SK-N-DZ (cell line): ENCODE measurements around the gene IRF1. TPM values are rescaled to one million over a fixed set of nuclear protein-coding genes. Genes with fewer than 3 reads are reported as not detected.
"Not testable (repeated sequence)": the region's sequence is repeated elsewhere in the genome, so short reads cannot be mapped to it uniquely, and the experiment has no call there.

Experiments
- DNase-seq: peaks from one replicate; pipeline ENCODE4 v3.0.0-alpha.2; 2015; ENCODE audit warnings: low spot score
- polyA plus RNA-seq, 2 experiments: library from polyadenylated mRNA; depleted of rRNA; stranded (reverse); fragments of >200 nt; gene quantifications; 2 replicates each; pipeline ENCODE4 v1.2.3, GENCODE V29; 2014

IRF1 gene, protein sequence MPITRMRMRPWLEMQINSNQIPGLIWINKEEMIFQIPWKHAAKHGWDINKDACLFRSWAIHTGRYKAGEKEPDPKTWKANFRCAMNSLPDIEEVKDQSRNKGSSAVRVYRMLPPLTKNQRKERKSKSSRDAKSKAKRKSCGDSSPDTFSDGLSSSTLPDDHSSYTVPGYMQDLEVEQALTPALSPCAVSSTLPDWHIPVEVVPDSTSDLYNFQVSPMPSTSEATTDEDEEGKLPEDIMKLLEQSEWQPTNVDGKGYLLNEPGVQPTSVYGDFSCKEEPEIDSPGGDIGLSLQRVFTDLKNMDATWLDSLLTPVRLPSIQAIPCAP
- 1.4 and 1.5 TPM in 2 replicates for polyA plus RNA-seq (2014; cell fraction: cytosol; rRNA removed)
- 0.74 and 1.9 TPM in 2 replicates for polyA plus RNA-seq (2014; cell fraction: nucleus; rRNA removed)

DNA sequence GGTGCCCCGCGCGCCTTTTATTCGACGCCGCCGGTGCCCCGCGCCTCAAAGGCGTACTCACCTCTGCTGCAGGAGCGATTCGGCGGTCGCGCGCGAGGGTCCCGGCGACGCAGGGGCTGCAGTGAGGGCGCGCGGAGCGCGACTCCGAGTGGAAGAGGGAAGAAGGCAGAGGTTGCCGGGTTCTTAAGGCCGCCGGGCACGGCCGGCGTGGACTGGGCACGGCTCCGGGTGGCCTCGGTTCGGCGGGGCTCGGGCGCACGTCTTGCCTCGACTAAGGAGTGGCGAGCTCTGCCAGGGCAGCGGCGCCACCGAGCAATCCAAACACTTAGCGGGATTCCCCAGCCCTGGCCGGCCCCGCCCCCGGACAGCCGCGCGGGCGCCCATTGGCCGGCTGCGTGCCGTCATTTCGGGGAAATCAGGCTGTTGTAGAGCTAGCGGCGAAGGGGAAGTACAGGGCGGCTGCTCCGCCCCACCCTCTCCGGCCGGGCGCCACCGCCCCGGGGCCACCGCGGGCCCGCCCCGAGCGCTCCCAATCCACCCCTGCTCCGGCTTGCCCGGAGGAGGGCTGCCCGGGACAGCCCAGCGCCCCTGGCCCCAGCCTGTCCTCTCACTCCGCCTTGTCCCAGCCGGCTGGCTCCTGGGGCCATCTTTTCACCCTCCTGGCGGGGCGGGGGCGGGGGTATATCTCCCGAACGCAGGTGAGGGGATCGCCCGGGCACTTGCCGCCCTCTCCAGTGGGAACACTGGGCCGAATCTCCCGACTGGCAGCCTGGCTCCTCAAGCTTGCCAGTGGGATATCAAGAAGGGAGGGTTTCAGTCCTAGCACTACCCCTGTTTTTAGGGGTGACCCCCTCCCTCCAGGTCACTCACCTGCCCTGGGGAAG is at the start of gene IRF1:
IRF1 (minus strand) TSS at position 290 of the 884 bp plus-strand sequence. CDS start 1,295 bp downstream, outside the sequence.
- DNase-seq = peak; percentile 87

DNA sequence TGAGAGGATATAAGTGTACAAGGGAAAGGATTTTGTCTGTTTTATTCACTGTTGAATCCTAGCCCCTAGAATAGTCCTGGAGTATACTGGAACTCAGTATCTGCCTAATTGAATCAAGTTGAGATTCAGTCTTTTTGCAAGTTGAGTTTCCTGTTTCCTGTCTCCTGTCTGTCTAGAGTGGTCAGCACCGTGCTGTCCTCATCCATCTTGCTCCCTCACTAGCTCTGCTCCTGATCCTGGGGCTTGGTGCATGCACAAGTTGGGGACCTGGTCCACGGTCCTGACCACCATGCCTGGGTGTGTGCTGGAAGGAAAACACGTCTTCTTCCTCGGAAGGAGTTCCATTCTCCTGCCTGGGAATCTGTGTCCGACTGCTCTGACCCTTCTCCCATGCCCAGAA is 49.6 kb upstream of the IRF1 start:
- no peak for DNase-seq

DNA sequence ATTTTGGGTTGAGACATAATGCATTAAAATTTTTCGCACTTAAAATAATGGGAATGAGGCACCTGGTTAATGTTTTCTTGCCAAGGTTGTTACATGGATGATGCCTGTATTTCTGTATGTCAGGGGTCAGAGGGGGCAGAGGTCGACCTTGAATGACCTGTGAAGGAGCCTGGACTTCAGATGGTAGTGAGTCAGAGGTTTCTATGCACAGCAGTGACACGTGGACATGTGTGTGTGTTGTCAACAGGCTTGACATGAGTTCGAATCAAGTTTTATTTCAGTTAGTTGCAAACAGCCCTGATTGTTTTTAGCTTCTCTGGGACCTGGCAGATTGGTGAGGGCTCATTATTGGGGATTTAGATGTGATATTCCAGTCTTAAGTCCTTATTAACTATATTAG is 49.1 kb upstream of the IRF1 start:
- no peak for DNase-seq

DNA sequence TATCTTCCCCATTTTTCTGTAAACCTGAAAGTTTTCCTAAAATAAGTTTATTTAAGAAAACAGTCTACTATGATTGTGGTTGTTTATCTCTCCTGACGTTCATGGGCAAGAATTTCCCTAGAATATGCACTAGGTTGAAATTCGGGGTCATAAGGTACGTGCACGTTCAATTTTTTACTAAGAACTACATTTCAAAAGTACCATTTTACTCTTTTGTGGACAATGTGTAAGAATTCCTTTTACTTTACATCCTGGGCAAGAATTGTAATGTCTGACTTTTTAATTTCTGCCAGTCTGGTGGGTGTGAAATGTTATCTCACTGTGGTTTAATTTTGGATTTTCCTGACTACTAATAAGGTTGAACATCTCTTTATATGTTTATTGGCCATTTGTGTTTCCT is 40.4 kb upstream of the IRF1 start:
- no peak for DNase-seq

DNA sequence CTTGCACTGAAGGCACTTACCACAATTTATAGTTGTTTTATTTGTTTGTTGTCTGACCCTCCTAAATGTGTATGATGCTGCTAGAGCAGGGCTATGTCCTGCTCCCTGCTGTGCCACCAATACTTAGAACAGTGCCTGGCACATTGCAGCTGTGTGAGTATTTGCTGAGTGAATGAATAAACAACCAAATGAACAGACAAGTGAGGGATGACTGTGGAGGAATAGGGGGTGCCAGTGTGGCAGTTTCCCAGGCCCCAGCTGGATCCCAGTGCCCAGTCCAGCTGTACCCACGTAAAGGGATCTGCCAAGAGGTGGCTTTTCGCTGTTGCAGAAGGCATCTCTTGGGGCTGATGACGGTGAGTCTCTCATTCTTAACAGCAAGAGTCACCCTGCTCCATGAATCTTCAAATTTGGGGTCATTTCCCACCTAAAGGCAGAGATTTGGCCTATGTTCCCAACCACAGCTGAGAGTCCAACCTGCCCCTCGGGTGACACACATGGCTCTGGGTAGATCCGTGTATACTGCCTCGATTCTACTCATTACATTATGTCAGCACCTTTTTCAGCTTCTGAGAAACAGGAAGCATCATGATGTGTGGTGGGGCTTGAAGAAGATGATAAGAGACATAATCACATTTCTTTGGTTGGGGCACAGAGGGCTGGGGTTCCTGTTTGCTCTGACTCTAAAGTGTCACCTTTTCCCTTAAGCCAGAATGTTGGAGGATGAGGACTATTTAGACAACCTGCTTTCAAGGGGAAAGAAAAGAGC is 38.5 kb upstream of the IRF1 start:
- DNase-seq = no peak

DNA sequence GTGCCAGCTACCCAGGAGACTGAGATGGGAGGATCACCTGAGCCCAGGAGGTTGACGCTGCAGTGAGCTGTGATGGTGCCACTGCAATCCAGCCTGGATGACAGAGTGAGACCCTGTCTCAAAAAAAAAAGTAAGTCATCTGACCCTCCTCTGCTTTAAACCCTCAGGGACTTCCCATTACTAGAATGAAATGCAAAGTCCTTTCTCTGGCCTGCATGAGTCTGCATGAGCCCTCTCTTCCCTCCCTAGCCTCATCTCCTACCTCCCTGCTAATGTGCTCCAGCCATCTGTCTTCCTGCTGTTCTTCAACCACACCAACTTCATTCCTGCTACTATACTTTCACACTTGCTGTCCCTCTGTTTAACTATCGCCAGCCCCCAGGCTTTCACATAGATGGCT is 37.4 kb upstream of the IRF1 start:
- no peak for DNase-seq

DNA sequence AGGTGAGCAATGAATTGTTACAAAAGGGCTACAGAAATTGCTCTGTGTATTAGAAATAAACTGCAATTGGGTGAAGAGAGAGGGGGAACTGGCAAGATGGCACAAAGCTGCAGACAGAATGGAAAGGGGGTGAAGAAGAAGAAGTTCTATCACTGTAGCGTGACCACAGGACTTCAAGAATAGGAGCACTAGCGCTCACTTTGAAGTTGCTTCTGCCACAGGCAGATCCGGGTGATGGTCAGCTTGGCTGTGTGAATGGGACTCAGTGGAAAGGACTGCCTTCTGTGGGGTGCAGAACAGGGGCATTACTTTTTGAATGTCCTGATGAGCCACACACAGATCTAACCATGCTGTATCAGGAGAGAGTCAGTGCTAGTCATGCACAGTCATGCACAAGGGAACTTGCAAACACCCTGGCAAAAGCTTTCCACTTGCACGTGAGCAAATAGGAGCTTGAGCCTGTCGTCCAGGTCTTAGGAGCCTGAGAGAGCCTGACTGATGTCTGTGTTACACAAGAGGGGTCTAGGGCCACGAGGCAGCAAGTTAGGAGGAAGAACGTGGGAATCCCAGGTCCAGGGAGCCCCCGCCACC is 36.5 kb upstream of the IRF1 start:
- DNase-seq = no peak

DNA sequence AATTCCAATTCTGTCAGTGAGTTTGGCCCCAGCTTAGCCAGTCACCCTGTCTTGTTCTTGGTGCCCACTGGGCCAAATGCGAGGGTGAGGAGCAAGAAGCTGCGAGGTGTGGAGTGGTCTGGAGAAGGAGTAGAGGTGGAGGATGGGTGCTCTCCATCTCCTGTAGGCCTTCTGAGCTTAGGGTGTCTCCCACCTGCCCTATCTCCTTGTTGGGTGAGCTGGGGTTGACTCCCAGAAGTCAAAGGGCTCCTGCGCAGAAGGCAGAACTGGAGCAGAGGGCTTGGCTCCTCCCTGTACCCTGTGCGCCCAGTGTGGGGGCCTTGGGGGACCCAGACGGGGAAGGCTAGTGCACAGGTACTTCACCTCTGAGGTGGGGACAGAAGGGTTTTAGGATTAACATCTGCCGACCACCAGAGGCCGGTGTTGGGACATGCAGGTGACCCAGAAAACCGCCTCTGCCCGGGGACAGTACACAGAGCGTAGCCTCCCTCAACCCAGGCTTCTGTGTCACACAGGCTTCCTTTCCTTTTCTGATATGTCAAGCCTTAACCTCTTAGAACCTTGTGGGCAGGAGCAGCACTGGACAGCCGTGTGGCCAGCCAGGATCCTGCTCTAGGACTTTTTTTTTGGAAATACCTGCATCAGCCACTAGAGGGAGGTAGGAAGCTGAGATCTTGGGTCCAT is 35.9 kb upstream of the IRF1 start:
- peak; percentile 60 for DNase-seq

DNA sequence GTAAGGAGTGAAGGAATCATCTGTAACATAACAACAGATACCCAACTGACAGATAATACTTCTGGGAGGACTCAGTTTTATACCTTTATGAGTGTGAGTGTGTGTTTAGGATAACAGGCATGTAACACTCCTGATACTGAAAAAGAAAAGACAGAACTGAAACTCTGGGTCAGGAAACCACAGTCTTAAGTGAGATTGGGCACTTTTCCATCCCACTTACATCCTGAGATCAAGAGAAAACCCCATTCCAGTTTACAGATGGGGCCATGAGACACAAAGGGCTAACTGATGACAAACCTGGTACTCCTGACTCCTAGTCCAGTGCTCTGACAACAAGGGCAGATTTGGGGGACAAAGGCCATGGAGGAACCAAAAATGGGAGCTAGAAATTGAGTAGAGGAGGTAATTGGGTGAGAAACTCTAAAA is 34.7 kb upstream of the IRF1 start:
- no peak for DNase-seq

DNA sequence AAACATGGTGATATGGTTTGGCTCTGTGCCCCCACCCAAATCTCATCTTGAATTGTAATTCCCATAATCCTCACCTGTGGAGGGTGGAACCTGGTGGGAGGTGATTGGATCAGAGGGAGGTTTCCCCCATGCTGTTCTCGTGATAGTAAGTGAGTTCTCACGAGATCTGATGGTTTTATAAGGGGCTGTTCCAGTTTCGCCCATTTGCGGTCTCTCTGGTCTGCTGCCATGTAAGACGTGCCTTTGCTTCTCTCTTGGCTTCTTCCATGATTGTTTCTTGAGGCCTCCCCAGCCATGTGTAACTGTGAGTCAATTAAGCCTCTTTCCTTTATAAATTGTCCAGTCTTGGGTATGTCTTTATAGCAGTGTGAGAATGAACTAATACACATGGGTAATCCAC is 34.3 kb upstream of the IRF1 start:
- DNase-seq = not testable (repeated sequence)

DNA sequence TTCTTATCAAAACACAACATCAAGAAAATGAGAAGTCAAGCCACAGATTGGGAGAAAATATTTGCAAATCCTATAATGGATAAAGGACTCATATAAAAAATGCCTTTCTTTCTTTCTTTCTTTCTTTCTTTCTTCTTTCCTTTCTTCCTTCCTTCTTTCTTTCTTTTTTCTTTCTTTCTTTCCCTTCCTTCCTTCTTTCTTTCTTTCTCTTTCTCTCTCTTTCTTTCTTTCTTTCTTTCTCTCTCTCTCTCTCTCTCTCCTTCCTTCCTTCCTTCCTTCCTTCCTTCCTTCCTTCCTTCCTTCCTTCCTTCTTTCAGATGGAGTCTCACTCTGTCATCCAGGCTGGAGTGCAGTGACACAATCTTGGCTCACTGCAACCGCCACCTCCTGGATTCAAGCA is 31.5 kb upstream of the IRF1 start:
- not testable (repeated sequence) for DNase-seq

DNA sequence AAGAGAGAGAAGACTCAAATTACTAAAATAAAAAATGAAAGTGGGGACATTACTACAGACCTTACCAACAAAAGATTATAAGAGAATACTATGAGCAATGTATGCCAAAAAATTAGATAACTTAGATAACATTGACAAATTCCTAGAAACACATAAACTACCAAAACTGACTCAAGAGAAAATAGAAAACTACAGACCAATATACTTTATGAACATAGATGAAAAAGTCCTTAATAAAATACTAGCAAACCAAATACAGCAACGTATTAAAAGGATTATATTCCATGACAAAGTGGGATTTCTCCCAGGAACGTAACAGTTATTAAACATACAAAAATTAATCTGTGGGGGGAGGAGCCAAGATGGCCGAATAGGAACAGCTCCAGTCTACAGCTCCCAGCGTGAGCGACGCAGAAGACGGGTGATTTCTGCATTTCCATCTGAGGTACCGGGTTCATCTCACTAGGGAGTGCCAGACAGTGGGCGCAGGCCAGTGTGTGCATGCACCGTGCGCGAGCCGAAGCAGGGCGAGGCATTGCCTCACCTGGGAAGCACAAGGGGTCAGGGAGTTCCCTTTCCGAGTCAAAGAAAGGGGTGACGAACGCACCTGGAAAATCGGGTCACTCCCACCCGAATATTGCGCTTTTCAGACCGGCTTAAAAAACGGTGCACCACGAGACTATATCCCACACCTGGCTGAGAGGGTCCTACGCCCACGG is 23.2 kb upstream of the IRF1 start:
- DNase-seq = not testable (repeated sequence)

DNA sequence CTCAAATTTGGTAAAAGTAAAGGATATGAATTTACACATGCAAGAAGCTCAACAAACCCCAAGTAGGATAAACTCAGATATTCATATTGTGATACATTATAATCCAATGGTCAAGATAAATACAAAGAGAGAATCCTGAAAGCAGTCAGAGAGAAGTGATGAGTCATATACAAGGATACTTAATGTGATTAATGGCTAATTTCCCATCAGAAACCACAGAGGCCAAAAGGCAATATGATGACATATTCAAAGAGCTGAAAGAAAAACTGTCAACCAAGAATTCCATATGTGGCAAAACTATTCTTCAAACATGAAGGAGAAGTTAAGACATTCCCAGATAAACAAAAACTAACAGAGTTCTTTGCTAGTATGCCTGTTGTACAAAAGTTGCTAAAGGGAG is 19.5 kb upstream of the IRF1 start:
- no peak for DNase-seq

DNA sequence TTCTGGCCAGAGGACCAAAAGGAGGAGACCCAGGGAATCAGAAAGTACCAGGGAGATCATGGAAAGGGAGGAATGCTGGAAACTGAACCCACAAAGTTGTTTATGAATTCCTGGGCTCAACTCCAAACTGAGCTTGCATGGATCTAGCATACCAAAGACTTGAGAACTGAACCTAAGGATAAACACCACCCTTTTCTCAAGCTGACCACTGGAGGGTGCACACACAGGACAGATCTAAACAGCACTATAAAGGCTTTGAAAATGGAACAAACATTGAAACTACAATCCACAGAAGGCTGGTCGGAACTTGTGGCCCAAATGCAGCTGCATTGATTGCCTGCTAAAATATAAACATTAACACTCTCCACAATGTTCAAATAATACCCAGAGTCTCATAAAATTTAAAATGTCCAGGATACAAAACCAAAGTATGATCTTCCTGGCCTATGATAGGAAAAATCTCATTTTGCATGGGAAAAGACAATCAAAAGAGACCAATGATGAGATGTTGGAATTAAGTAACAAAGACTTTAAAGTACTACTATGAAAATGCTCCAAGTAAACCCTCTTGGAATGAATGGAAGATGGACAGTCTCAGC is 15.6 kb upstream of the IRF1 start:
- peak; percentile 38 for DNase-seq

DNA sequence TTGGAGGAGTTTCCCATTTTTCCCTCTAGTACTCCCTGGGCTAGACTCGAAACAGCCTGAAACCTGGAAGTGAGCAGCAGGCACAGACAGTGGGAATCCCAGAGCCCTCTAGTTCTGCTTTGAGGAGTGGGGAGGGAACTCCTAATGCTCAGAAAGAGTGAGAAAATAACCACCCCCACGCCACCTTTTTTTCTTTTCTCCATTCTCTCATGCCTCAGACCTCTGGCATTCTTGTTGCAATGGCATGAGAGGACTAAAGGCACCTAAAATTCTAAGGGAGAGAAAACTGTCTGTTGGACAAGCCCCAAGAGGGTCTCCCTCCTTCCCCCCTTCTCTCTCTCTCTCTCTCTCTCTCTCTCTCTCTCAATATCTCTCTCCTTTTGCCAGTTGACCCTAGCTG is 15.1 kb upstream of the IRF1 start:
- no peak for DNase-seq

DNA sequence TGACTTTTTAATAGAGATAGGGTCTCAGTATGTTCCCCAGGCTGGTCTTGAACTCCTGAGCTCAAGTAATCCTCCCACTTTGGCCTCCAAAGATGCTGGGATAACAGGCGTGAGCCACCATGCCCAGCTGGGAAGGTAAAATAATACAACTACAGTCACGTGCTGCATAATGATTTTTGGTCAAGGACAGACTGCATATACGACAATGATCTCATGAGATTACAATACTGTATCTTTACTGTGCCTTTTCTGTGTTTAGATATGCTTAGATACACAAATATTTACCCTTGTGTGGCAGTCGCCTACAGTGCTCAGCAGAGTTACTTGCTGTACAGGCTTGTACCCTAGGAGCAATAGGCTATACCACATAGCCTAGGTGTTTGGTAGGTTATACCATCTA is 14.2 kb upstream of the IRF1 start:
- DNase-seq = no peak

DNA sequence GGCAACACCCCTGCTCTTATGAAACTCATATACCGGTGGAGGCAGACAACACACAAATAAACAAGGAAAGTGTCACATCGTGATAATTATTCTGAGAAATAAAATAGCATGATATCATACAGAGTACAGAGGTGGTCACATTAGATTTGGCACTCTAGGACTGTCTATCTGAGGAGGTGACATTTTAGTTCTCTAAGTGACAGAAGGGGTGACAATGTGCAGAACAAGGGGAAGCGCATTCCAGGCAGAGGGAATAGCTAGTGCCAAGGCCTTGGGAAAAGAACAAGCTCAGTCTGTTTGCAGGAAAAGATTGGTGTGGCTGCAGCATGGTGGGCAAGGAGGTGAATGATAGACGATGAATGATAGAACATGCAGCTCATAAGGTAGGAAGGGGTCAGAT is 12.7 kb upstream of the IRF1 start:
- DNase-seq = no peak

DNA sequence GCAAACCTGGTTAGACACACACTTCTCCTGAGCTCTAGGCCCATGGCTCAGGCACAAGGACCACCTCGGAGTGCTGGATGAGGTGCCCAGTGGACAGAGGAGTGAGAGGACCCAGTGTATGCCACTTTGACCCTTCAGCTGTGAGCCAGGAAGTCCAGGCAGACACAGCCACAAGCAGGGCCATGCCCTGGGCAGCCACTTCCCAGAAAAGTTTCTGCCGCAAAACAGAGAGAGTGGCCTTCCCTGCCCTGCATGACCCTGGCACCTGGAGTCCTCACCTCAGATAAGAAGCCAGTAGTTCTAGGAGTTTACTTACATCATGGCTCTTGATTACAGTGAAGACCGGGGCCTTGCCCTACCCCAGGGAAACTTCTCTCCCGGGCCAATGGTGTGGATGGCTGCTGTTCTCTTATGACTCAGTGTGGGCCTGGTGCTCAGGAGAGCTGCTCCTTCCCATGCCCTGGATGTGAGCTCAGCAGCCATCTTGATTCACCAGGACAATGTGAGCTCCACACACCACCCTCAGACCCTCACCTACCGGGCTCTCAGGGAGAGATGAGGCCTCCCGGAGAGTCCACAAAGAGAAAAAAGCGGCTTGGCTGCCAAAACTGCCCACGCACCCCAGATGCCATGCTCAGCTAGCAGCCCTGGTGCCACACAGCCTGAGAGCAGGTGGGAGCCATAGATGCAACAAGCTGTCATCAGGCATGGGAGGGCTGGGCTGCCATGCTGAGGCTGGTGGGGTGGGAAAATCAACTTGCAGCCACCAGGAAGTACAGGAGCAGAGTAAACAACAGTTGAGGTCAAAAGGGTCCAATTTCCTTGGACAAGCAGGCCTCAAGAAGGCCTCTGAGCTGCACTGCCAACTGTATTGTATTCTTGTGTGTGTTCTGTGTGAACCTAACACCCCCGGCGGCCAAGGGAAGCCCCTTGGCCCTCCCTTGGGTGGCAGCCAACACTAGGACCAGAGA is 11.7 kb upstream of the IRF1 start:
- no peak for DNase-seq

DNA sequence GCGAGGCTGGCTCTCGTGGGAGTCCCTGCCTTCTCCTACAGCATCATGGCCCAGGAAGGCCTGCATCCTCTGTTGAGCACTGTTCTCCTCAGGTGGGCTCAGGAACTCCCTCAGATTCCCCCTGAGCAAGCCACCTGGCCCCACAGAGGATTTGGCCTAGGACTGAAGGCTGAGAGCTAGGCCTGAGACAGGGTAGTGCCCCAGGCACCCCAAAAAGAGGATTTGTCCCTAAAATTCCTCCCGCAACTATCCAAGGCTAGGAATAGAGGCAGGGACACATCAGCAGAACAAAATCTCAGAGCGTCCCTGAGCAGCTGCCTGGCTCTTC is 11.0 kb upstream of the IRF1 start:
- no peak for DNase-seq
